ENCODE measurements around the gene ADGRA3. TPM values are rescaled to one million over a fixed set of nuclear protein-coding genes. Genes with fewer than 3 reads are reported as not detected.

Gene ADGRA3
- total RNA-seq, 2 donors from 2014 or later, result 27.8 to 28.3 TPM

- no peak for TF ChIP-seq CTCF (IDR thresholded peaks at IDR 0.05)
- no peak for DNase-seq (ENCODE audit: low spot score)
- no peaks in the 10 kb centered on the region for H3K4me1 ChIP-seq
Observed at GRCh38 chr4:22417408-22417807, 98.5 kb downstream of the ADGRA3 start.

GRCh38 chr4:22416403-22416802 is 99.5 kb downstream of the ADGRA3 start:
- no peak for DNase-seq (ENCODE audit: low spot score)
- no peaks in the 10 kb centered on the region for H3K4me1 ChIP-seq
- H3K36me3 ChIP-seq, result no peaks in the 10 kb centered on the region
- H3K9me3 ChIP-seq, result no peaks in the 10 kb centered on the region
- no peak overlapping the region for H3K27ac ChIP-seq
- no peak overlapping the region for H3K4me3 ChIP-seq
- H3K27me3 ChIP-seq, result no peaks in the 10 kb centered on the region
- no peak for TF ChIP-seq CTCF (IDR thresholded peaks at IDR 0.05)

More at GRCh38 chr4:22417408-22417807, 98.5 kb downstream of the ADGRA3 start:
- no peak overlapping the region for H3K4me3 ChIP-seq
- no peaks in the 10 kb centered on the region for H3K36me3 ChIP-seq
- H3K27me3 ChIP-seq, result no peaks in the 10 kb centered on the region
- H3K9me3 ChIP-seq, result no peaks in the 10 kb centered on the region
- H3K27ac ChIP-seq, result no peak overlapping the region

GRCh38 chr4:22414833-22415232 is 101.0 kb downstream of the ADGRA3 start:
- no peak overlapping the region for H3K4me3 ChIP-seq
- H3K9me3 ChIP-seq, result no peaks in the 10 kb centered on the region
- H3K36me3 ChIP-seq, result no peaks in the 10 kb centered on the region
- H3K27me3 ChIP-seq, result no peaks in the 10 kb centered on the region
- H3K27ac ChIP-seq, result no peak overlapping the region
- H3K4me1 ChIP-seq, result no peaks in the 10 kb centered on the region
- no peak for DNase-seq (ENCODE audit: low spot score)
- TF ChIP-seq CTCF (IDR thresholded peaks at IDR 0.05), result no peak

GRCh38 chr4:22413471-22413870 is 102.4 kb downstream of the ADGRA3 start:
- no peaks in the 10 kb centered on the region for H3K4me1 ChIP-seq
- no peak overlapping the region for H3K4me3 ChIP-seq
- H3K27me3 ChIP-seq, result no peaks in the 10 kb centered on the region
- no peak overlapping the region for H3K27ac ChIP-seq
- no peak for DNase-seq (ENCODE audit: low spot score)
- H3K36me3 ChIP-seq, result no peaks in the 10 kb centered on the region
- H3K9me3 ChIP-seq, result no peaks in the 10 kb centered on the region
- TF ChIP-seq CTCF (IDR thresholded peaks at IDR 0.05), result no peak

GRCh38 chr4:22412013-22412412 is 103.9 kb downstream of the ADGRA3 start:
- Histone ChIP-seq H3K27me3 (no peaks in the 10 kb centered on the region), H3K27ac (no peak overlapping the region), H3K4me1 (no peaks in the 10 kb centered on the region), H3K4me3 (no peak overlapping the region), H3K9me3 (no peaks in the 10 kb centered on the region), H3K36me3 (no peaks in the 10 kb centered on the region)
- no peak for DNase-seq (ENCODE audit: low spot score)
- no peak for TF ChIP-seq CTCF (IDR thresholded peaks at IDR 0.05)

GRCh38 chr4:22410645-22411247 is 105.1 kb downstream of the ADGRA3 start:
- no peaks in the 10 kb centered on the region for H3K4me1 ChIP-seq
- H3K36me3 ChIP-seq, result no peaks in the 10 kb centered on the region
- no peaks in the 10 kb centered on the region for H3K27me3 ChIP-seq
- H3K9me3 ChIP-seq, result no peaks in the 10 kb centered on the region
- no peak overlapping the region for H3K27ac ChIP-seq
- peak; percentile 38 to 71 for TF ChIP-seq CTCF (IDR thresholded peaks at IDR 0.05)
- no peak overlapping the region for H3K4me3 ChIP-seq
- no peak for DNase-seq (ENCODE audit: low spot score)

Measured in right atrium auricular region (tissue), 2 donors.